OCI-LY1 (cell line): ENCODE results near the gene SLC39A6.
"Not testable (repeated sequence)": the region's sequence is repeated elsewhere in the genome, so short reads cannot be mapped to it uniquely, and the experiment has no call there.

Experiments used
- H2AFZ ChIP-seq: fragments of 200-600 bp; sonication (generic), shearing (Covaris generic); 2 replicates; pipeline ENCODE4 v1.6.0; 2014; ENCODE audit warnings: antibody characterized with exemption, mild to moderate bottlenecking, low read length
- H3F3A ChIP-seq: fragments of 200-600 bp; sonication (generic), shearing (Covaris generic); 2 replicates; pipeline ENCODE4 v1.6.0; 2014; ENCODE audit warnings: mild to moderate bottlenecking, antibody characterized with exemption, low read length, moderate library complexity; ENCODE audit not compliant: insufficient read depth
- H3K27ac ChIP-seq: fragments of 200-600 bp; sonication (generic); 2 replicates; pipeline ENCODE4 v1.5.1; 2014; ENCODE audit warnings: low read length, mixed run types, mild to moderate bottlenecking, low read depth; ENCODE audit not compliant: poor library complexity, severe bottlenecking
- H3K27me3 ChIP-seq: fragments of 200-600 bp; sonication (generic); 2 replicates; pipeline ENCODE4 v1.6.0; 2014; ENCODE audit warnings: antibody characterized with exemption, mild to moderate bottlenecking, low read length, moderate library complexity; ENCODE audit not compliant: insufficient read depth
- H3K36me3 ChIP-seq: fragments of 200-600 bp; sonication (generic); 2 replicates; pipeline ENCODE4 v1.6.1; 2014; ENCODE audit warnings: mild to moderate bottlenecking, antibody characterized with exemption, low read length, moderate library complexity, mixed read lengths; ENCODE audit not compliant: insufficient read depth
- H3K4me1 ChIP-seq: fragments of 200-600 bp; sonication (generic); 2 replicates; pipeline ENCODE4 v1.5.1; 2014; ENCODE audit warnings: mild to moderate bottlenecking, low read length, moderate library complexity; ENCODE audit not compliant: insufficient read depth, severe bottlenecking
- H3K4me2 ChIP-seq: fragments of 200-600 bp; sonication (generic), shearing (Covaris generic); 2 replicates; pipeline ENCODE4 v1.6.1; 2014; ENCODE audit warnings: low read length
- H3K4me3 ChIP-seq: fragments of 200-600 bp; sonication (generic); 2 replicates; pipeline ENCODE4 v1.5.1; 2014; ENCODE audit warnings: low read length, low read depth, mild to moderate bottlenecking, mixed read lengths; ENCODE audit not compliant: poor library complexity, severe bottlenecking
- H3K79me2 ChIP-seq: fragments of 200-600 bp; shearing (Covaris generic); 2 replicates; pipeline ENCODE4 v1.6.1; 2016; ENCODE audit warnings: mixed run types, low read length, mixed read lengths; ENCODE audit not compliant: insufficient read depth
- H3K9ac ChIP-seq: fragments of 200-600 bp; sonication (generic), shearing (Covaris generic); 2 replicates; pipeline ENCODE4 v1.6.1; 2014; ENCODE audit warnings: mild to moderate bottlenecking, low read length, mixed read lengths
- H3K9me2 ChIP-seq: fragments of 200-600 bp; sonication (generic), shearing (Covaris generic); 2 replicates; pipeline ENCODE4 v1.6.1; 2014; ENCODE audit warnings: low read depth, mild to moderate bottlenecking, low read length, mixed read lengths
- H3K9me3 ChIP-seq: fragments of 200-600 bp; shearing (Covaris generic); 2 replicates; pipeline ENCODE4 v1.6.1; 2014; ENCODE audit warnings: low read length, mixed read lengths
- H4K20me1 ChIP-seq: fragments of 200-600 bp; sonication (generic), shearing (Covaris generic); 2 replicates; pipeline ENCODE4 v1.6.0; 2016; ENCODE audit warnings: mild to moderate bottlenecking, low read length; ENCODE audit not compliant: insufficient read depth
- CTCF ChIP-seq: fragments of 200-600 bp; sonication (generic), shearing (Covaris generic); IDR thresholded peaks from 2 replicates; pipeline ENCODE4 v1.5.1; 2017; ENCODE audit warnings: mild to moderate bottlenecking, antibody characterized with exemption, low read length, moderate library complexity, mixed read lengths
- EZH2 ChIP-seq: fragments of 200-600 bp; sonication (generic), shearing (Covaris generic); IDR thresholded peaks from 2 replicates; pipeline ENCODE4 v1.8.0; 2017; ENCODE audit warnings: borderline replicate concordance, mixed run types, mild to moderate bottlenecking, antibody characterized with exemption, low read length, moderate library complexity, mixed read lengths

Gene SLC39A6

DNA sequence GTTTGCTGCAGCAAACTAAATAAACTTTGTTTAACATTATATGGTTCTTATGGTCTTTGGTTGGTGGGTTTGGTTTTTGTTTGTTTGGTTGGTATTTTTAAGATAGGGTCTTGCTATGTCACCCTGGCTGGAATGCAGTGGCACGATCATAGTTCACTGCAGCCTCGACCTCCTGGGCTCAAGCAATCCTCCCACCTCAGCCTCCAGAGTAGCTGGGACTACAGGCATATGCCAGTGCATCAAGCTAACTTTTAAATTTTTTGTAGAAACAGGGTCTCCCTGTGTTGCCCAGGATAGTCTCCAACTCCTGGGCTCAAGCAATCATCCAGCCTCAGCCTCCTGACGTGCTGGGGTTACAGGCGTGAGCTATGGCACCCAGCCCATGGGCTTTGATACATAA lies 54.7 kb downstream of the SLC39A6 start:
- Histone ChIP-seq H3K79me2 (no peaks in the 10 kb centered on the region), H3K27me3 (no peaks in the 10 kb centered on the region; the same call in 1 of the 2 replicates), H3K36me3 (no peaks in the 10 kb centered on the region), H3K9me2 (no peaks in the 10 kb centered on the region), H3K4me3 (no peak overlapping the region), H3K4me2 (no peak overlapping the region), H3K4me1 (no peaks in the 10 kb centered on the region), H2AFZ (no peak overlapping the region), H3K9ac (no peak overlapping the region), H3F3A (no peaks in the 10 kb centered on the region), H3K27ac (no peak overlapping the region), H3K9me3 (no peaks in the 10 kb centered on the region), H4K20me1 (no peaks in the 10 kb centered on the region)
- no peak for TF ChIP-seq EZH2
- TF ChIP-seq CTCF, result no peak

DNA sequence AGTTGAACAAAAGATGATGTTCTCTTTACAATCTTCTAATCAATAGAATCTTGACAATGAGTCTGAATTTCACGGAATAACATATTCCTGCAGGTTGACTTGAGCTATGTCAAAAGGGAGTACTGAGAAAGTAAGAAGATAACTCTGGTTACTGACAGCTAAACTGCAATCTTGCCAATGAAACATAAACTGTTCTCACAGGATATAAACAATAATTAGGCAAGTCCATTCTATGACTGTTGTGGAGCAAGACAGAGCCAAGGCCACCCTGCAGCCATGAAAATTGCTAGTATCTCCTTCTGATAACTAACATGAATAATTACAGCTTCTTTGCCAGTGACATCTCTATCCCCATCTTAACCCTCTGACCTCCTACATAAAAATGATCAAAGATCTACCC lies 55.5 kb downstream of the SLC39A6 start:
- TF ChIP-seq CTCF (no peak), EZH2 (no peak)
- no peak overlapping the region for H3K4me2 ChIP-seq
- no peaks in the 10 kb centered on the region; the same call in 1 of the 2 replicates for H3K27me3 ChIP-seq
- H3K4me3 ChIP-seq, result no peak overlapping the region
- H3K9me3 ChIP-seq, result no peaks in the 10 kb centered on the region
- no peaks in the 10 kb centered on the region for H3K79me2 ChIP-seq
- no peaks in the 10 kb centered on the region for H3K9me2 ChIP-seq
- H3K36me3 ChIP-seq, result no peaks in the 10 kb centered on the region
- H3K9ac ChIP-seq, result no peak overlapping the region
- H2AFZ ChIP-seq, result no peak overlapping the region
- H3K4me1 ChIP-seq, result no peaks in the 10 kb centered on the region
- H4K20me1 ChIP-seq, result no peaks in the 10 kb centered on the region
- H3K27ac ChIP-seq, result no peak overlapping the region
- H3F3A ChIP-seq, result no peaks in the 10 kb centered on the region

DNA sequence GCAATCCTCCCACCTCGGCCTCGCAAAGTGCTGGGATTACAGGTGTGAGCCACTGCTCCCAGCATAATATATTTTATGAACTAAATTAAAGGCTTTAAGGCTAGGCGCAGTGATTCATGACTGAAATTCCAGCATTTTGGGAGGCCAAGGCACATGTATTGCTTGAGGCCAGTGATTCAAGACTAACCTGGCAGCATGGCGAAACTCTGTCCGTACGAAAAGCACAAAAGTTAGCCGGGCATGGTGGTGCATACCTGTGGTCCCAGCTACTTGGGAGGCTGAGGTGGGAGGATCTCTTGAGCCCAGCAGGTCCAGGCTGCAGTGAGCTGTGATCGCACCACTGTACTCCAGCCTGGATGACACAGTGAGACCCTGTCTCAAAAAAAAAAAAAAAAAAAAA lies 56.7 kb downstream of the SLC39A6 start:
- not testable (repeated sequence) for H3K9me2 ChIP-seq, H3K27me3 ChIP-seq, H3K9ac ChIP-seq, H3K4me3 ChIP-seq, H3K79me2 ChIP-seq, H3K4me2 ChIP-seq, H2AFZ ChIP-seq, H4K20me1 ChIP-seq, H3K4me1 ChIP-seq, H3F3A ChIP-seq, H3K36me3 ChIP-seq, H3K27ac ChIP-seq, H3K9me3 ChIP-seq

DNA sequence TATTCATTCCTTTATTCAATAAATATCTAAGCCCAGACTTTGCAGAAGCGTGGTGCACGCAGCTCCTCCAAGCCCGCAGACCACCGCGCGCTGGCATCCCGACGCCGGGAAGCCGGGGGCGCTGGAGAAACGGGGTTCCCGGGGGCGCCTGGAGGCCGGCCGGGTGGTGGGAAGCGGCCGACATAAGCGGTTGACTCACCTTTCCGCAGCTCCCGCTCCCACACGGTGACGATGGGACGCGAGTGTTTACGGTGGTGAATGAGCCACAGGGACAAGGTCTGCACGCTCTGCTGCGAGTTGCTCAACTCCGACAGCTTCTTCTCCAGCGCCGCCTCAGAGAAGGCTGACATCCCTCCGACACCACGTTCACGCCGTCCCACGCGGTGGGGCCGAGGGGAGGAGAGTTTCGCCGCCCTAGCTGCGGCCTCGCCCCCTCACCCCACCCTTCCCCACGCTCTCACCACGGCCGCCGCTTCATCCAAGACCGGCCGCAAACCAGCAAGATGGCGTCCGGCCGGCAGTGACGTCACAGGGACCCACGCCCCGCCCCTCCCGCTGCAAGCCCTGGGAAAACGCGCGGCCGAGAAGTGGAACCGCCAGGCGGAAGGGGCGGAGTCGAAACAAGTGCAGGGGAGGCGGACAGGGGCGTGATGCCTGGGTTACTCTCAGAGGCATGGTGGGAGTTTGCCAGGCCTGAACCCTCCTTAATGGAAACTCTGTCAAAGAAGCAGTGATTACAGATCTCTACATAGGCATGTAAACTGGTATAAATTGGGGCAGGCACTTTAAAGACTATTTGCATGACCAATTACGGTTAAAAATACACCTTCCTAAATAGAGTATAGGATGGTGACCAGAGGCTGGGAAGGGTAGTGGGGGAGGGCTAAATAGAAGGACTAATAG lies 61.8 kb downstream of the SLC39A6 start, which contains the start of gene RPRD1A:
TSS of gene RPRD1A (minus strand) at position 505 of the 903 bp plus-strand sequence. CDS start at position 350, 155 bp downstream.
- H3K9me2 ChIP-seq, result no peaks in the 10 kb centered on the region
- H3K4me1 ChIP-seq, result peaks cover 33% of the 10 kb centered on the region
- peak within 1 kb of the TSS; percentile 80 for H3K4me3 ChIP-seq
- H3K36me3 ChIP-seq, result peaks cover 16% of the 10 kb centered on the region
- H3K27me3 ChIP-seq, result no peaks in the 10 kb centered on the region
- peak within 1 kb of the TSS; percentile 44 for H3K27ac ChIP-seq
- no peaks in the 10 kb centered on the region for H4K20me1 ChIP-seq
- TF ChIP-seq EZH2 (no peak), CTCF (no peak)
- no peak within 1 kb of the TSS for H2AFZ ChIP-seq
- H3K79me2 ChIP-seq, result peaks cover 47% of the 10 kb centered on the region
- H3K4me2 ChIP-seq, result peak within 1 kb of the TSS; percentile 86
- H3K9ac ChIP-seq, result peak within 1 kb of the TSS; percentile 79
- H3K9me3 ChIP-seq, result no peaks in the 10 kb centered on the region
- no peaks in the 10 kb centered on the region for H3F3A ChIP-seq
